Endothelial cell (in vitro differentiated cells): Measurements from ENCODE around the gene BNIP5. TPM values are rescaled to one million over a fixed set of nuclear protein-coding genes. Genes with fewer than 3 reads are reported as not detected.
A peak's percentile ranks its signal among the peaks of the same experiment; 100 is the strongest.

Experiments used
- DNase-seq: peaks from one replicate; pipeline ENCODE4 v3.0.0; 2021; ENCODE audit warnings: low spot score
- H3K27ac Mint-ChIP-seq: one replicate; pipeline ENCODE4 v1.8.0; 2021; ENCODE audit warnings: mixed read lengths, inconsistent platforms; ENCODE audit not compliant: unreplicated experiment
- H3K27me3 Mint-ChIP-seq: one replicate; pipeline ENCODE4 v1.8.0; 2021; ENCODE audit warnings: mild to moderate bottlenecking, moderate library complexity, mixed read lengths, inconsistent platforms; ENCODE audit not compliant: unreplicated experiment
- H3K36me3 Mint-ChIP-seq: one replicate; pipeline ENCODE4 v1.8.0; 2021; ENCODE audit warnings: mild to moderate bottlenecking, low read depth, mixed read lengths, inconsistent platforms; ENCODE audit not compliant: unreplicated experiment
- H3K4me1 Mint-ChIP-seq: one replicate; pipeline ENCODE4 v1.8.0; 2021; ENCODE audit warnings: mild to moderate bottlenecking, mixed read lengths, inconsistent platforms; ENCODE audit not compliant: unreplicated experiment
- H3K4me3 Mint-ChIP-seq: one replicate; pipeline ENCODE4 v1.8.0; 2021; ENCODE audit warnings: mild to moderate bottlenecking, mixed read lengths, inconsistent platforms; ENCODE audit not compliant: unreplicated experiment
- H3K9me3 Mint-ChIP-seq: one replicate; pipeline ENCODE4 v1.8.0; 2021; ENCODE audit warnings: mixed read lengths, inconsistent platforms; ENCODE audit not compliant: unreplicated experiment
- CTCF ChIP-seq: fragments of 200-600 bp; sonication (generic); IDR thresholded peaks from one replicate; pipeline ENCODE4 v1.5.0; 2021; ENCODE audit warnings: antibody characterized with exemption; ENCODE audit not compliant: unreplicated experiment
- total RNA-seq: library from RNA; stranded (reverse); fragmentation: NEBNext Ultra II Directional; extraction: Animal tissue kit (Norgen Biotek cat#: 25700); gene quantifications from one replicate; pipeline ENCODE4 v1.2.1, GENCODE V29; 2021; ENCODE audit not compliant: unreplicated experiment

BNIP5 gene
- total RNA-seq, 1 donor from 2014 or later, result not detected

GRCh38 chr6:36357872-36358225 is 21.2 kb upstream of the BNIP5 start:
- no peak overlapping the region for H3K4me3 Mint-ChIP-seq
- no peaks in the 10 kb centered on the region for H3K36me3 Mint-ChIP-seq

GRCh38 chr6:36355819-36356218 is 19.1 kb upstream of the BNIP5 start:
- TF ChIP-seq CTCF, result no peak
- peaks cover 13% of the 10 kb centered on the region for H3K4me1 Mint-ChIP-seq
- H3K36me3 Mint-ChIP-seq, result peaks cover 4% of the 10 kb centered on the region
- no peaks in the 10 kb centered on the region for H3K9me3 Mint-ChIP-seq
- no peak for DNase-seq
- no peak overlapping the region for H3K4me3 Mint-ChIP-seq
- no peaks in the 10 kb centered on the region for H3K27me3 Mint-ChIP-seq
- H3K27ac Mint-ChIP-seq, result no peak overlapping the region

More at GRCh38 chr6:36357872-36358225, 21.2 kb upstream of the BNIP5 start:
- no peaks in the 10 kb centered on the region for H3K9me3 Mint-ChIP-seq
- no peak for DNase-seq
- no peaks in the 10 kb centered on the region for H3K27me3 Mint-ChIP-seq
- no peak for TF ChIP-seq CTCF
- no peak overlapping the region for H3K27ac Mint-ChIP-seq
- peaks cover 5% of the 10 kb centered on the region for H3K4me1 Mint-ChIP-seq

GRCh38 chr6:36353411-36353915 is 16.8 kb upstream of the BNIP5 start:
- H3K27me3 Mint-ChIP-seq, result peaks cover 4% of the 10 kb centered on the region
- no peak overlapping the region for H3K4me3 Mint-ChIP-seq
- H3K4me1 Mint-ChIP-seq, result peaks cover 24% of the 10 kb centered on the region
- no peak overlapping the region for H3K27ac Mint-ChIP-seq
- TF ChIP-seq CTCF, result no peak
- no peaks in the 10 kb centered on the region for H3K9me3 Mint-ChIP-seq
- no peak for DNase-seq
- H3K36me3 Mint-ChIP-seq, result peaks cover 4% of the 10 kb centered on the region

GRCh38 chr6:36352477-36353157 is 15.9 kb upstream of the BNIP5 start:
- Mint-ChIP-seq H3K36me3 (peaks cover 4% of the 10 kb centered on the region), H3K4me1 (peaks cover 24% of the 10 kb centered on the region), H3K4me3 (no peak overlapping the region), H3K9me3 (no peaks in the 10 kb centered on the region), H3K27me3 (peaks cover 4% of the 10 kb centered on the region), H3K27ac (no peak overlapping the region)
- no peak for DNase-seq
- TF ChIP-seq CTCF, result no peak

GRCh38 chr6:36350681-36351571 is 14.2 kb upstream of the BNIP5 start:
- no peak for DNase-seq
- TF ChIP-seq CTCF, result no peak
- H3K27ac Mint-ChIP-seq, result peak overlapping the region; percentile 77

More at GRCh38 chr6:36350681-36351571, 14.2 kb upstream of the BNIP5 start:
- H3K4me1 Mint-ChIP-seq, result peaks cover 27% of the 10 kb centered on the region
- H3K36me3 Mint-ChIP-seq, result peaks cover 4% of the 10 kb centered on the region
- H3K9me3 Mint-ChIP-seq, result no peaks in the 10 kb centered on the region
- H3K4me3 Mint-ChIP-seq, result no peak overlapping the region
- peaks cover 4% of the 10 kb centered on the region for H3K27me3 Mint-ChIP-seq
